ENCODE data around the gene CSHL1. TPM values are rescaled to one million over a fixed set of nuclear protein-coding genes. Genes with fewer than 3 reads are reported as not detected.

Gene CSHL1
- total RNA-seq, 1 donor from 2014 or later: not detected

Other genes starting within 250 kb of the CSHL1 start
- 3.0 and 4.3 TPM in 2 replicates for gene LIMD2, start 211.1 kb downstream of the CSHL1 start, total RNA-seq
- 14.2 and 16.3 TPM in 2 replicates for gene STRADA, start 169.5 kb downstream of the CSHL1 start, total RNA-seq
- gene CCDC47, start 137.7 kb downstream of the CSHL1 start, total RNA-seq: 67.8 and 73.3 TPM in 2 replicates
- gene DDX42, start 137.1 kb downstream of the CSHL1 start, total RNA-seq: 46.5 and 47.6 TPM in 2 replicates
- 36.8 and 50.2 TPM in 2 replicates for gene PSMC5, start 83.8 kb downstream of the CSHL1 start, total RNA-seq
- gene FTSJ3, start 83.6 kb downstream of the CSHL1 start, total RNA-seq: 27.9 and 49.9 TPM in 2 replicates
- gene SMARCD2, start 68.6 kb downstream of the CSHL1 start, total RNA-seq: 28.5 and 28.8 TPM in 2 replicates
- gene CSH2, start 37.6 kb downstream of the CSHL1 start, total RNA-seq: not detected in 2 replicates
- not detected in 2 replicates for gene GH2, start 29.3 kb downstream of the CSHL1 start, total RNA-seq
- not detected in 2 replicates for gene CSH1, start 14.7 kb downstream of the CSHL1 start, total RNA-seq
- gene GH1, start 7.6 kb upstream of the CSHL1 start, total RNA-seq: not detected in 2 replicates
- 0.99 and 4.8 TPM in 2 replicates for gene CD79B, start 21.1 kb upstream of the CSHL1 start, total RNA-seq
- gene SCN4A, start 61.7 kb upstream of the CSHL1 start, total RNA-seq: 99.4 and 105 TPM in 2 replicates
- gene PRR29, start 87.1 kb upstream of the CSHL1 start, total RNA-seq: 0.08 and 0.26 TPM in 2 replicates
- 1.2 and 2.0 TPM in 2 replicates for gene ICAM2, start 109.4 kb upstream of the CSHL1 start, total RNA-seq
- gene ERN1, start 218.9 kb upstream of the CSHL1 start, total RNA-seq: 4.0 and 5.6 TPM in 2 replicates

Data from myocyte (in vitro differentiated cells).